ENCODE data around the gene SCGB1D4.
"Not testable (repeated sequence)": the region's sequence is repeated elsewhere in the genome, so short reads cannot be mapped to it uniquely, and the experiment has no call there.

Gene SCGB1D4

GRCh38 chr11:62298975-62299374, at the start of gene SCGB1D4:
SCGB1D4 (minus strand) TSS chr11:62299075; CDS start chr11:62299010, 65 bp downstream.
- no peak for DNase-seq

GRCh38 chr11:62345861-62346260, 47.0 kb upstream of the SCGB1D4 start:
- no peak for DNase-seq

GRCh38 chr11:62344210-62344609, 45.3 kb upstream of the SCGB1D4 start:
- no peak for DNase-seq

GRCh38 chr11:62343646-62344190, 44.8 kb upstream of the SCGB1D4 start:
- not testable (repeated sequence) for DNase-seq

- no peak for DNase-seq
Observed at GRCh38 chr11:62341588-62341987, 42.7 kb upstream of the SCGB1D4 start.

GRCh38 chr11:62340269-62340901, 41.5 kb upstream of the SCGB1D4 start:
- DNase-seq, result no peak

- no peak for DNase-seq
Observed at GRCh38 chr11:62338218-62338617, 39.3 kb upstream of the SCGB1D4 start.

- peak; percentile 60 for DNase-seq
Observed at GRCh38 chr11:62337303-62338181, 38.7 kb upstream of the SCGB1D4 start, which contains the start of gene ASRGL1. ASRGL1 (plus strand) TSS chr11:62337448; CDS start chr11:62337978, 530 bp downstream.

GRCh38 chr11:62336949-62337302, 38.1 kb upstream of the SCGB1D4 start:
- DNase-seq, result not testable (repeated sequence)

GRCh38 chr11:62333768-62334167, 34.9 kb upstream of the SCGB1D4 start:
- no peak for DNase-seq

GRCh38 chr11:62331264-62331663, 32.4 kb upstream of the SCGB1D4 start:
- DNase-seq, result not testable (repeated sequence)

- DNase-seq, result not testable (repeated sequence)
Observed at GRCh38 chr11:62327541-62327940, 28.7 kb upstream of the SCGB1D4 start.

GRCh38 chr11:62326719-62327118, 27.8 kb upstream of the SCGB1D4 start:
- DNase-seq, result not testable (repeated sequence)

- DNase-seq, result not testable (repeated sequence)
Observed at GRCh38 chr11:62325781-62326180, 26.9 kb upstream of the SCGB1D4 start.

GRCh38 chr11:62324731-62325556, 26.1 kb upstream of the SCGB1D4 start:
- DNase-seq, result no peak

- no peak for DNase-seq
Observed at GRCh38 chr11:62322524-62322923, 23.6 kb upstream of the SCGB1D4 start.

GRCh38 chr11:62315431-62315830, 16.6 kb upstream of the SCGB1D4 start:
- DNase-seq, result no peak

GRCh38 chr11:62309991-62310390, 11.1 kb upstream of the SCGB1D4 start:
- DNase-seq, result no peak

GRCh38 chr11:62307950-62308349, 9.1 kb upstream of the SCGB1D4 start:
- no peak for DNase-seq

GRCh38 chr11:62306227-62306626, 7.4 kb upstream of the SCGB1D4 start:
- no peak for DNase-seq

GRCh38 chr11:62295504-62295903, 3.4 kb downstream of the SCGB1D4 start:
- no peak for DNase-seq

GRCh38 chr11:62280452-62280851, 18.4 kb downstream of the SCGB1D4 start:
- DNase-seq, result no peak

- DNase-seq, result no peak
Observed at GRCh38 chr11:62273789-62274275, 25.0 kb downstream of the SCGB1D4 start.

Data from NCI-H187 treated with DMSO at 0.1 percent for 48 hours (cell line).